GM12865 (cell line): ENCODE results near the gene ZFR.

Experiments
- DNase-seq: peaks from one replicate; pipeline ENCODE4 v3.0.0; 2010; ENCODE audit warnings: low read depth
- H3K4me3 ChIP-seq: 2 replicates; pipeline ENCODE4 v1.5.1; 2011; ENCODE audit warnings: mild to moderate bottlenecking, low read depth, low read length, control low read depth
- TF ChIP-seq, protein P1 (sequence below): IDR thresholded peaks from 2 replicates; pipeline ENCODE4 v1.5.1; 2011; ENCODE audit warnings: low read length, control low read depth, low read depth, inconsistent platforms; ENCODE audit not compliant: insufficient read depth; ENCODE audit errors: missing control alignments

ZFR gene

DNA sequence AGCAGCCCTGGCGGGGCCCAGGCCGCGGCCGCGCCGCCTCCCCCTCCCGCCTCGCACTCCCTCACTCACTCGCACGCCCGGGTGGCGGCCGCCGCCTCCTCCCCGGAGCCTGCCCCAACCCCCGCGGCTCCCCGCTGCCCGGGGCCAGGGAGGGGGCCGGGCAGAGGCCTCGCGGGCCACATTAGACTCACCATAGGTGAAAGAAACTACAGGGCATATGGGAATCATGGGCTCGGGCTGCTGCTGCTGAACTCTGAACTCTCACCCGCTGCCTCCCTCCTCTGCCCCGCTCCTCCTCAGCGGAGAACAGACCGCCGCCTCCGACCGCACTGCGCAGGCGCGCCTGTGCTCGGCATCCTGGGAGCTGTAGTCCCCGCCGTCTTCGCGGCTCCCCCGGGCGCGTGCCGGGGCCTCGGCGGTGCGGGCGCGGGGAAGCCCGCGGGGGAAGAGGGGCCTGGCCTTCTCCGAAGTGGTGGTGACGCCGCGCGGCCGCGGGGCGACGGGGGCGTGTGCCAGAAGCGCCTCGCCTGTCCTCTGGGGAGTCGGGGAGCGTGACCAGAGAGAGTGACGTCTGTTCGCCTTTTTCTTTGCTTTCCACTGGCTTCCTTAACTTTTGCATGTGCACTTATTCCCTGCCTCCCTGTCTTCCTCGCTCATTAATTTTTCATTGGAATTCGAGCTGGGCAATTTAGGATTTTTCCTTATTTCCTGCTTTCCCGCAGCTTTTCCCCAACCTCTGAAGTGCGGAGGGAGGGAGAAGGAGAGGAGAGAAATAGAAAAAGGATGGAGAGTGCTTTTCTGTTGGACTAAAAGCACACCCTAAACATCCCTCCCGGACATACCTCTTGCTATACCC is at the start of gene ZFR:
TSS of gene ZFR (minus strand) at position 310 of the 856 bp plus-strand sequence. CDS start at position 228, 82 bp downstream.
- TF ChIP-seq, protein P1, sequence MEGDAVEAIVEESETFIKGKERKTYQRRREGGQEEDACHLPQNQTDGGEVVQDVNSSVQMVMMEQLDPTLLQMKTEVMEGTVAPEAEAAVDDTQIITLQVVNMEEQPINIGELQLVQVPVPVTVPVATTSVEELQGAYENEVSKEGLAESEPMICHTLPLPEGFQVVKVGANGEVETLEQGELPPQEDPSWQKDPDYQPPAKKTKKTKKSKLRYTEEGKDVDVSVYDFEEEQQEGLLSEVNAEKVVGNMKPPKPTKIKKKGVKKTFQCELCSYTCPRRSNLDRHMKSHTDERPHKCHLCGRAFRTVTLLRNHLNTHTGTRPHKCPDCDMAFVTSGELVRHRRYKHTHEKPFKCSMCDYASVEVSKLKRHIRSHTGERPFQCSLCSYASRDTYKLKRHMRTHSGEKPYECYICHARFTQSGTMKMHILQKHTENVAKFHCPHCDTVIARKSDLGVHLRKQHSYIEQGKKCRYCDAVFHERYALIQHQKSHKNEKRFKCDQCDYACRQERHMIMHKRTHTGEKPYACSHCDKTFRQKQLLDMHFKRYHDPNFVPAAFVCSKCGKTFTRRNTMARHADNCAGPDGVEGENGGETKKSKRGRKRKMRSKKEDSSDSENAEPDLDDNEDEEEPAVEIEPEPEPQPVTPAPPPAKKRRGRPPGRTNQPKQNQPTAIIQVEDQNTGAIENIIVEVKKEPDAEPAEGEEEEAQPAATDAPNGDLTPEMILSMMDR: no peak
- peak within 1 kb of the TSS; percentile 79 for H3K4me3 ChIP-seq
- DNase-seq: peak; percentile 94

DNA sequence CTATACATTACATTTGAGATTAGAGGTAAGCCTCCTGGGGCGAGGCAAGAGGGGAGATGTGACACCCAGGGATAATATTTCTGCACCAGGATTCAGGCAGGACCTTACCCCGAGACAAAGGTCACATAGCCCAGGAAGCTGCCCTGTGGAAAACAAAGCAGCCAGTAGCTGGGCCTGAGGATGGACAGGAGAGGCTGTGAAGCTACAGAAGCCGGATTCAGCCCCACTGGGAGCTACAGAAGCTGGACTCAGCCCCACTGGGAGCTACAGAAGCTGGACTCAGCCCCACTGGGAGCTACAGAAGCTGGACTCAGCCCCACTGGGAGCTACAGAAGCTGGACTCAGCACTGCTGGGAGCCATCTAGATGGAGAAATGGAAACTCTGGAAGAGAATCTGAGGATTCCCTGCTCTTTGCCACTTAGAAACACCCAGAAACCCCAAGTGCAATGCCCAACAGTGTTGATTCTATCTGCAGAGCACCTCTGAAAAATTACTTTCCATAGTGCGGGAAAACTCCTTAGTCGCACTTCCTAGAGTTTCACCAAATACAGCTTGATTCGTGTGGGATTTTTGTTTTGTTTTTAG is 46.5 kb upstream of the ZFR start:
- H3K4me3 ChIP-seq: no peak overlapping the region
- TF ChIP-seq, protein P1: no peak
- DNase-seq: no peak

DNA sequence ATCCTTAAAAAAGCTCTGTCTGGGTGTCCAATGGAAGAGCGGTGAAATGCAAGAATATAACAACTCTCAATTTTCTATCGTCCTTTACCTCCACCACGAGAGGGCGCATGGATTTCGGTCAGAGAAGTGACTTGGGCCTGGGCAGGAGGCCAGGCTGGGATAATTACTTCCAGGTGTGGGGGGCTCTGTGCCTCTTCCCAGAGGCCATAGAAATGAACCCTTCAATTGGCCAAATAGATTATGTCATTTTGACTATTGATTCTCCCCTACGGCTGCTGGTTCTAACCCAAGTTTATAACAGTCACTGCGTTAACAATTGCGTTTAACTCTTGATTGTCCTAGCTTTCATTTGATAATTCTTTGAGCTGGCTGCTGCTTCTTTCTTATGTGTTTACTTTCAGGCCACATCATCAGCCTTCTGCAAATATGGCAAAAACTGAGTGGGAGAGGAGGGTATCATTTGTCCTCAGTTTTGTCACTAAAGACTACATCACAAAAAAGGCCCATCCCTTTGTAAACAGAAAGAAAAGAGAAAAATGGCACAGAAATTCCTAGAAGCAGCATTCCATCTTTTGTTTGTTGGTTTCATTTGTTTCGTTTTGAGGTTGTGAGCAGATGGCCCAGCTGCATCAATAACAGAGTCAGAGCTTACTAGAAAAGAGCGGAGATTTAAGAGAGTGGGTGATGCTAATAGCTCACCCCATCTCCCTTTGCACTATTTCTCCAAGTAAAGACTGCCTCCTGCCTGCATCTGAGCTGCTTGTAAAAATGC is 45.4 kb upstream of the ZFR start:
- TF ChIP-seq, protein P1: peak; percentile 65
- no peak overlapping the region for H3K4me3 ChIP-seq
- DNase-seq: peak; percentile 82

DNA sequence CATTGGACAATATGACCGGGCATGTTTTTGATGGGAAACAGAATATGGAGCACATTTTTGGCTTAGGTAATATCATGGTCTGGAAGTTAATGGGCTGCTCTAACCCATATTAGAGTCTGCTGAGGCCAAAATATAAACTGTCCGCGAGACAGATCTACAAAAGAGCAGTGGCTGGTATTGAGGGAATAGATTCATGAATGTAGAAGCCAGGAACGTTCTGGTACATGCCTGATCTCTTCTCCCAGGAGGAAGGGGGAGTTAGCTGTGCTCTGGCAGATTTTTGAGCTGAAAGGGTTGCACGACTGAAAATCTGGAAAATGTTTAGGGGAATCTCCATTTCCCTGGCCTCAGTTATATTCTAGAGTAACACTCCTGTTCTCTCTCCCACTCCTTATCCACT is 42.9 kb upstream of the ZFR start:
- H3K4me3 ChIP-seq: no peak overlapping the region
- TF ChIP-seq, protein P1: no peak
- DNase-seq: no peak

DNA sequence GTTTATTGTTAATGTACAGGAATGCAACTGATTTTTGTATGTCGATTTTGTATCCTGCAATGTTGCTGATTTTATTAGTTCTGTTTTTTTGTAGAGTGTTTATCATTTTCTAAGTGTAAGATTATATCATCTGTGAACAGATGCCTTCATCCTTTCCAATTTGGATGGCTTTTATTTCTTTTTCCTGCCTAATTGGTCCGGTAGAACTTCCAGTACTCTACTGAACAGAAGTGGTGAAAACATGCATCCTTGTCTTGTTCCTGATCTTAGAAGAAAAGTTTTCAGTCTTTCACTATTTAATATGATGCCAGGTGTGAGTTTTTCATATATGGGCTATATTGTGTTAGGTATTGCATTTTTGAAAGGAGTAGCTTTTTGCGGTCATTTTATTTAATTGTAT is 42.5 kb upstream of the ZFR start:
- H3K4me3 ChIP-seq: no peak overlapping the region
- TF ChIP-seq, protein P1: no peak
- no peak for DNase-seq

DNA sequence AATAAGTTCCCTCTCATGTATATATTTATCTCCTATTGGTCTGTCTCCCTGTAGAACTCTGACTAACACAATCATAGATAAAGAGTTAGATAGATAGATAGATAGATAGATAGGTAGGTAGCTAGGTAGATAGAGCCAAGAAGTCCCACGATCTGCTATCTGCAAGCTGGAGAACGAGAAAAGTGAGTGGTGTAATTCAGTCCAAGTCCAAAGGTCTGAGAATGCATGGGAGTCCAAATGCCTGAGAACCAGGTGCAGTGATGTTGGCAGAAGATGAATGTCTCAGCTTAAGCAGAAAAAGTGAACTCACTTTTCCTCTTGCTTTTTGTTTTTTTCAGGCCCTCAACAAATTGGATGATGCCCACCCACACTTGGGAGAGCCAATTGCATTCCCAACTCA is 37.7 kb upstream of the ZFR start:
- H3K4me3 ChIP-seq: no peak overlapping the region
- TF ChIP-seq, protein P1: no peak
- no peak for DNase-seq
